ENCODE data around the gene HBG2. TPM values are rescaled to one million over a fixed set of nuclear protein-coding genes. Genes with fewer than 3 reads are reported as not detected.
"Not testable (repeated sequence)": the region's sequence is repeated elsewhere in the genome, so short reads cannot be mapped to it uniquely, and the experiment has no call there.

Gene HBG2
- total RNA-seq (2021; fragmentation: NEBNext Ultra II Directional; extraction: Animal tissue kit (Norgen Biotek cat#: 25700)) (not detected in 2 replicates), polyA plus RNA-seq (2011; rRNA removed) (0.19 and 0.23 TPM in 2 replicates), polyA minus RNA-seq (2011; rRNA and poly(A)+ RNA removed) (1.1 and 1.8 TPM in 2 replicates)
- polyA plus RNA-seq (2011; cell fraction: cytosol; rRNA removed), result not detected
- polyA plus RNA-seq (2011; cell fraction: nucleus; rRNA removed), result 0.29 TPM
- not detected in 4 replicates for polyA plus RNA-seq (2012, experiment 1 of 2)
- not detected for polyA plus RNA-seq (2012, experiment 2 of 2)
- not detected for polyA plus RNA-seq (2013, experiment 1 of 2)
- not detected for polyA plus RNA-seq (2013, experiment 2 of 2)
- 28.5 TPM for polyA minus RNA-seq (2011; cell fraction: cytosol; rRNA and poly(A)+ RNA removed)
- polyA minus RNA-seq (2011; cell fraction: nucleus; rRNA and poly(A)+ RNA removed), result not detected
- long read RNA-seq, experiment 1, result 0 reads
- long read RNA-seq, experiment 2, result 0 reads

GRCh38 chr11:5254646-5255413, at the start of gene HBG2:
Gene HBG2, minus strand, starts transcription at chr11:5254781. Its CDS starts 53 bp downstream, at chr11:5254728.
- H2BK5ac ChIP-seq (ENCODE audit: low read depth, low read length); FAIRE-seq; H3K9ac ChIP-seq (replicated peaks in 1 of 4; ENCODE audit: extremely low read depth in 1 of 4, low read depth in 3 of 4, low read length in 3 of 4); H4K20me1 ChIP-seq (replicated peaks in 1 of 2; ENCODE audit: control insufficient read depth in 1 of 2, insufficient read depth in 2 of 2, low read length in 2 of 2); H4K91ac ChIP-seq (replicated peaks; ENCODE audit: insufficient read length, low read length); H2AK5ac ChIP-seq (ENCODE audit: low read depth, low read length); H3K23ac ChIP-seq (ENCODE audit: insufficient read length); H2BK20ac ChIP-seq (ENCODE audit: low read length); POLR2A ChIA-PET (ENCODE audit: partially characterized antibody); H3K27ac ChIP-seq (ENCODE audit: low read depth, low read length); H3K9me3 ChIP-seq (ENCODE audit: insufficient read depth in 2 of 2, low read depth in 1 of 2, low read length in 1 of 2); H4K5ac ChIP-seq (ENCODE audit: insufficient read length, low read depth, low read length); DNase-seq (ENCODE audit: low read depth in 1 of 2, low spot score in 2 of 2); H3K23me2 ChIP-seq (ENCODE audit: low read depth, low read length); H3K4me3 ChIP-seq (ENCODE audit: extremely low read depth in 1 of 4, insufficient read depth in 2 of 4, low read depth in 3 of 4, low read length in 4 of 4); CTCF ChIA-PET (ENCODE audit: partially characterized antibody); H3K36me3 ChIP-seq (ENCODE audit: control insufficient read depth in 2 of 4, insufficient read depth in 4 of 4, low read length in 3 of 4); H3K18ac ChIP-seq (ENCODE audit: extremely low read depth, low read length); H3K79me2 ChIP-seq (ENCODE audit: control insufficient read depth in 1 of 2, insufficient read depth in 2 of 2, low read length in 2 of 2); H3K27me3 ChIP-seq (replicated peaks in 1 of 4; ENCODE audit: control insufficient read depth in 3 of 4, extremely low read depth in 1 of 4, insufficient read depth in 3 of 4, low read length in 3 of 4); H3K14ac ChIP-seq (ENCODE audit: insufficient read length); H3K56ac ChIP-seq (replicated peaks; ENCODE audit: insufficient read length, low read depth, low read length); H4K8ac ChIP-seq (ENCODE audit: extremely low read depth, insufficient read depth, low read length); H2BK12ac ChIP-seq (ENCODE audit: low read depth, low read length); H3K79me1 ChIP-seq (ENCODE audit: low read depth, low read length); H3K4me2 ChIP-seq (ENCODE audit: insufficient read depth in 1 of 2, low read depth in 2 of 2, low read length in 2 of 2); H2BK120ac ChIP-seq (replicated peaks; ENCODE audit: low read depth, low read length); H2AFZ ChIP-seq (ENCODE audit: low read length); H3K4ac ChIP-seq (replicated peaks; ENCODE audit: insufficient read length, low read depth, low read length): not testable (repeated sequence)
- WGBS, 2 experiments (ENCODE audit: extremely low coverage in 1 of 2, insufficient coverage in 1 of 2, insufficient read length in 1 of 2, insufficient replicate concordance in 2 of 2, low coverage in 1 of 2, low lambda C conversion rate in 2 of 2, missing lambda C conversion rate in 1 of 2), result 88% methylated on average over 4 of the region's 9 CpGs; no CpG with 5 or more reads in 1 of the 2 experiments
- 0 out of 2 replicates have a peak within 1 kb of the TSS, but pooled peaks have one; percentile 5 for H2BK15ac ChIP-seq (ENCODE audit: low read length)
- peaks cover 3 to 11% (median 5%) of the 10 kb centered on the region in 4 experiments; a peak in 6 of 7 replicates for H3K4me1 ChIP-seq (replicated peaks in 1 of 4; ENCODE audit: control insufficient read depth in 3 of 4, insufficient read depth in 4 of 4, low read length in 3 of 4)
